ENCODE data around the gene RFX1. TPM values are rescaled to one million over a fixed set of nuclear protein-coding genes. Genes with fewer than 3 reads are reported as not detected.
"Not testable (repeated sequence)": the region's sequence is repeated elsewhere in the genome, so short reads cannot be mapped to it uniquely, and the experiment has no call there.

The RFX1 gene
- total and polyA plus RNA-seq, 2 of the 13 experiments (the other 11 are each of a cell fraction or from before 2014, with no cell fraction given): 1.1 to 1.3 TPM

GRCh38 chr19:13968383-13968935 is 37.7 kb downstream of the RFX1 start:
- Histone ChIP-seq H3K9me3 (ENCODE audit: low read length) (no peaks in the 10 kb centered on the region), H3K9ac (ENCODE audit: insufficient read depth, low read depth, low read length) (no peak overlapping the region), H3K79me2 (ENCODE audit: insufficient read depth, low read length) (no peaks in the 10 kb centered on the region), H3K36me3 (replicated peaks in 1 of 2; ENCODE audit: control insufficient read depth in 1 of 2, insufficient read depth in 2 of 2, low read length in 2 of 2) (peaks cover 12 to 45% of the 10 kb centered on the region in 2 experiments), H3K27ac (ENCODE audit: extremely low read length, insufficient read depth, low read length) (no peak overlapping the region), H3K4me2 (ENCODE audit: low read depth, low read length) (no peak overlapping the region), H3K4me3 (replicated peaks in 1 of 3; ENCODE audit: insufficient read depth in 1 of 3, low read depth in 2 of 3, low read length in 3 of 3) (no peak overlapping the region), H3K27me3 (ENCODE audit: control insufficient read depth in 1 of 2, insufficient read depth in 2 of 2, low read length in 2 of 2) (no peaks in the 10 kb centered on the region), H4K20me1 (ENCODE audit: insufficient read depth, low read length) (no peaks in the 10 kb centered on the region), H2AFZ (ENCODE audit: low read length) (no peak overlapping the region), H3K4me1 (ENCODE audit: insufficient read depth, low read length) (no peaks in the 10 kb centered on the region)
- DNase-seq (ENCODE audit: low spot score) (no peak), ATAC-seq (no peak), FAIRE-seq (no peak)
- no TSS peak for BruUV-seq (replicated peaks)
- TF ChIP-seq SOX13 (IDR thresholded peaks at IDR 0.05): no peak
- no peak for TF ChIP-seq SOX13 (CRISPR knock-in tag; conservative IDR thresholded peaks at IDR 0.05 in 1 of 2, IDR thresholded peaks at IDR 0.05 in 1 of 2)
- TF ChIP-seq ATF6 (CRISPR knock-in tag; conservative IDR thresholded peaks at IDR 0.05): no peak
- in situ Hi-C loops (cut with HindIII; ENCODE audit: extremely low pct_ligation_motif_present, low pct_unique_long_range_greater_than_20kb) (no loop called here), intact Hi-C loops (cut with micrococcal nuclease; ENCODE audit: unreplicated experiment) (no loop called here)
- CTCF ChIA-PET (ENCODE audit: low intra/inter-chr PET ratio, low total read pairs): no interaction called here
- 97% methylated on average over 17 of the region's 22 CpGs for whole genome bisulfite sequencing (ENCODE audit: low lambda C conversion rate)
- POLR2A ChIA-PET: no interaction called here

GRCh38 chr19:13967206-13967605 is 38.9 kb downstream of the RFX1 start:
- ATAC-seq; BruUV-seq (replicated peaks); H3K9me3 ChIP-seq (ENCODE audit: low read length); CTCF ChIA-PET (ENCODE audit: low intra/inter-chr PET ratio, low total read pairs); in situ Hi-C loops (cut with HindIII; ENCODE audit: extremely low pct_ligation_motif_present, low pct_unique_long_range_greater_than_20kb); H3K27ac ChIP-seq (ENCODE audit: extremely low read length, insufficient read depth, low read length); H4K20me1 ChIP-seq (ENCODE audit: insufficient read depth, low read length); H3K4me1 ChIP-seq (ENCODE audit: insufficient read depth, low read length); H2AFZ ChIP-seq (ENCODE audit: low read length); H3K79me2 ChIP-seq (ENCODE audit: insufficient read depth, low read length); H3K4me3 ChIP-seq (replicated peaks in 1 of 3; ENCODE audit: insufficient read depth in 1 of 3, low read depth in 2 of 3, low read length in 3 of 3); intact Hi-C loops (cut with micrococcal nuclease; ENCODE audit: unreplicated experiment); DNase-seq (ENCODE audit: low spot score); FAIRE-seq; H3K27me3 ChIP-seq (ENCODE audit: control insufficient read depth in 1 of 2, insufficient read depth in 2 of 2, low read length in 2 of 2); H3K9ac ChIP-seq (ENCODE audit: insufficient read depth, low read depth, low read length); H3K4me2 ChIP-seq (ENCODE audit: low read depth, low read length); POLR2A ChIA-PET: not testable (repeated sequence)
- WGBS (ENCODE audit: low lambda C conversion rate): 97% methylated on average over 8 of the region's 8 CpGs
- peaks cover 10 to 36% of the 10 kb centered on the region in 2 experiments for H3K36me3 ChIP-seq (replicated peaks in 1 of 2; ENCODE audit: control insufficient read depth in 1 of 2, insufficient read depth in 2 of 2, low read length in 2 of 2)
- peak; percentile 73 for TF ChIP-seq ZNF121 (CRISPR knock-in tag; IDR thresholded peaks at IDR 0.05)
